Limb (tissue), 2 donors: ENCODE data around the gene SURF1.
"Not testable (repeated sequence)": the region's sequence is repeated elsewhere in the genome, so short reads cannot be mapped to it uniquely, and the experiment has no call there.

Source experiments
- DNase-seq, 2 donors: peaks; one replicate each; pipeline ENCODE4 v3.0.0-alpha.2; 2016; ENCODE audit errors: extremely low spot score in 2 of 2

SURF1 gene

DNA sequence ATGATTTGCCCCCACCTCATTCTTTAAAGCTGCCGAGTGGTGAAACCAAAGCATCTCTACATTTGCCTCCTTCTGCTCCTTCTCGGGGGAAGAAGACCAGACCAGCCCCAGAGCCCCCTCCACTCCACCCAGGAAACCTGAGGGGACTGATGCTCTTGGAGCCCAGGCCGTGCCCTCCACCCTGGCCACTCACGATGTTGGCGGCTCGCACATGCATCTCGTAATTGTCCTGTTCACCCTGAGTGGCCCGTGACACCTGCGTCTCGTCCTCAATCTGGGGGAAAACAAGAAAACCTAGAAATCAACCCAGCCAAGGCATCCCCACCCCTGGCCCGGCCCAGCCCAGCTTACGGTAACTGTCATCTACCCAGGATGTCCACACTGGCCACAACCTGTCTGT, 11.3 kb downstream of the SURF1 start:
- no peak for DNase-seq

DNA sequence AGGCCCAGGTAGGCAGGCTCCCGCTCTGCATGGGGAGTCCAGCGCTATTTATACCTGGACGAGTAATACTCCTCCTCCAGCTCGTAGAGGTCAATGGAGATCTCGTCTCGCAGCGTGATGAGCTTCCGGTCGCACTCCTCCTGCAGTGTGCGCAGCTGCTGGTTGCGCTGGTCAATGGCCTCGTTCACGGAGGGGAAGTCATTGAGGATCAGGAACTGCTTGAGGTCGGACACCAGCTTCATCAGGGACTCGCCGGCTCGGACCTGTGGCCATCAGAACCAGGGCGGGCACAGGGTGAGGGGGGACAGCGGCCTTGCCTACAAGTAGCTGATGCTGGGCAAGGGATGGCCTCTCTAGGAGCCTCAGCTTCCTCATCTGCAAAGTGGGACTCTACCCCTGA, 12.2 kb downstream of the SURF1 start:
- DNase-seq: no peak

DNA sequence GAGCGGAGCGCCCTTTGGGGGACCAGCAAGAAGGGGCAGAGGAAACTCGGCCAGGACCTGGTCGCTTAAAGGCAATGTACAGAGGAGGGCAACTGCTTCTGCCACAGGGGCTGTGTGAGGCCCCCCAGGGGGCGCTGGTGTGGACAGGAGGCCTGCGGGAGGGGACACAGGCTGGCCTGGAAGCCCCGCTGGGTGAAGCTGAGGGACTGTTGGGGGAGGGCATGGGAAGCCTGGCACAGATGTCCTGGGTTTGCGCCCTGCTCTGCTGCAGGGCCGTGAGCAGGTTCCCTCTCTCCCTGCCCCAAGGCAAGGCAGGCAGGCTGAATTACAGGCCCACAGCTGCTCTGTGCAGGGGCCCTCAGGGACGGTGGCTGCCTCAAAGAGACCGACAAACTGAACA, 13.7 kb downstream of the SURF1 start:
- DNase-seq: no peak

DNA sequence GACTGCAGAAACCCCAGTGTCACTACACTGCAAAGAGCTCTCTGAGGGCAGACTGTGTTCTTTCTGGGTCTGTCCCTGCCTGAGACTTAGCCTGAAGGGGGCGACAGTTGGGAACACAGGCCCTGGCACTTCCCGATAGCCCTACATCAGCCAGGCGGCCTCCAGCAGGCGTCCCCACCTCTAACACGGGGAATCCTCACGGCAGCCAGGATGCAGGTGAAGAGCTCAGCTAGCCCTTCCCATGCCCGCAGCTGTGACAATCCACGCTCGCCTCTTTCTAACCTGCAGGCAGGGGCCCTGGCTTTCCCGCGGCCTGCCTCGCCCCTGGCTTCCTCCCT, 14.2 kb downstream of the SURF1 start:
- no peak for DNase-seq

DNA sequence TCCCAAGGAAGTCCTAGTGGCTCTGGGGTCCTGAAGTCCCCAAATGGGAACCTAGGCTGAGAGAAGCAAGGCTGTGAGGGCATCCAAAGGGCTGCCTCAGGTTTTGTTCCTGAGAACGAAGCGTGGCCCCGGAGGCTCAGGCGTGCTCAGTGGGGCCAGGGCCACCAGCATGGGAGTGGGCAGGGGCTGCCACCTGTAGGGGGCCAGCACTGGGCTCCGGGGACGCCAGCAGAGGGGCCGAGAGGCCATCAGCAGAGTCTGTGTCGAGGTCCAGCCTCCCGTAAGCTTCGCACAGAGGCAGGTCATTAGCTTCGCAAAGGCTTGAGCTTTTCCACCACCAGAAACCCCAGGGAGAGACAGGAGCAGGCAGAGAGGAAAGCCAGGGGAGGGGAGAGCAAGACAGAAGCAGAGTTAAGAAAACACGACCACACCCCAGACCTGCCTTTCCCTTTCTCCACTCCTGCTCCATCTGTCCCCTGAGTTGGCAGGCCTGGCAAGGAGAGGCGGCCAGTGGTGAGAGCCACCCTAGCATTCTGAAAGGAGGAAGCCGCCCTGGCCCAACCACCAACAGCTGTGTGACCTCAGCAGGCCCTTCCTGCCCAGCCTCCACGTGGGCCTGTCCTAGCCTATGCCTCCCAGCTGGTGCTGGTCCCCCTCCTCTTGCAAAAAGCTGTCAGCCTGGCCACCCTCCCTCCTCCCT, 14.8 kb downstream of the SURF1 start:
- DNase-seq: no peak

DNA sequence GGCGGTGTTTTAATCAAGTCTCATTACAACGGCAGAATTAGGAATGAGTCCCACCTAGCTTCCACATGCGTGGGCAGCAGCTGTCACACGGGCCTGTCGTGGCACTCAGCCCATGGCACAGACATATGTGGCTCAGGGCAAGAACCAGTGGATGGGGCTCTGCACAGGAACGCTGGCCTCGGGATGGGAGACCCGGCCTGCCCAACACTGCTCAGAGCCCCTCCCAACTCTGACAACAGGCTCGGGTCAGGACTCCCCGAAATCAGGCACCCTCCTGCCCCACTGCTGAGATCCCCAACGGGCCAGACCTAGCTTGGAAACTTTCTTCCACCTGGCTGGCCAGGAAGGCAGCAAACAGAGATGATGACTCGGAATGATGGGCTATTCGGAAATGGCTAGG, 15.4 kb downstream of the SURF1 start:
- DNase-seq: no peak

DNA sequence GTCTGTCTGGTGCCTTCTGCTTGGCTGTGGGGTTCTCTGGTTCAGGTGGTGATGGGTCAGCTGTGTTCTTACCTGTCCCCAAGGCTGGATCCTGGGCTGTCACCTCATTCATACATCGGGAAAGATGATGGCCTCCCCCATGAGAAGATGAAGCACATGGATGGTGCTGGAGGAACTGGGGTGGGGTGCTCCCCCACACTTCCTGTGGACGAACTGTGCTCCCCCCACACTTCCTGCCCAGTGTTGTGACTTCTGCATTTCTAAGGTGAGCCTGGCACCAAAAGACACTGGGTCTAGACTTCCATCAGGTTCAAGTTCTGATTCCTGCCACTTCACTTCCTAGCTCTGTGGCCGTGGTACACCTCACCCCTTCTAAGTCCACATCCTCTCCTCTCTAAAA, 16.0 kb downstream of the SURF1 start:
- DNase-seq: no peak

DNA sequence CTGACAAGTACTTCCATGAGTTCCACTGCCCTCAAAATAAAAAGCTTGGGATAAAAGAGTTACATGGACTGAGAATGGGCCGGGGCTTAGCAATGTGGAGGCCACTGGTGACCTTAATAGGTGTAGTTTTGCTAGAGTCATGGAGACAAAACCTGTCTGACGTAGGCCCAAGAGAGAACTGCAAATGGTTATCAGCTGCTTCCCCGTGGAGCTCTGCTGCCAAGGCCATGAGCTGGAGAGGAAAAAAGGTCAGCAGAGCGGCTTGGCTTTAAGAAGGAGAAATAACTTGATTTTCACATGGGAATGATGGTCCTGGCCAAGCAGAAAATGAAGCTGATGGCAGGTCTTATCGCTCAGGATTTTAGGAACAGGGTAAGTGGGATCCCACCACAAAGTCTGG, 16.6 kb downstream of the SURF1 start:
- no peak for DNase-seq

DNA sequence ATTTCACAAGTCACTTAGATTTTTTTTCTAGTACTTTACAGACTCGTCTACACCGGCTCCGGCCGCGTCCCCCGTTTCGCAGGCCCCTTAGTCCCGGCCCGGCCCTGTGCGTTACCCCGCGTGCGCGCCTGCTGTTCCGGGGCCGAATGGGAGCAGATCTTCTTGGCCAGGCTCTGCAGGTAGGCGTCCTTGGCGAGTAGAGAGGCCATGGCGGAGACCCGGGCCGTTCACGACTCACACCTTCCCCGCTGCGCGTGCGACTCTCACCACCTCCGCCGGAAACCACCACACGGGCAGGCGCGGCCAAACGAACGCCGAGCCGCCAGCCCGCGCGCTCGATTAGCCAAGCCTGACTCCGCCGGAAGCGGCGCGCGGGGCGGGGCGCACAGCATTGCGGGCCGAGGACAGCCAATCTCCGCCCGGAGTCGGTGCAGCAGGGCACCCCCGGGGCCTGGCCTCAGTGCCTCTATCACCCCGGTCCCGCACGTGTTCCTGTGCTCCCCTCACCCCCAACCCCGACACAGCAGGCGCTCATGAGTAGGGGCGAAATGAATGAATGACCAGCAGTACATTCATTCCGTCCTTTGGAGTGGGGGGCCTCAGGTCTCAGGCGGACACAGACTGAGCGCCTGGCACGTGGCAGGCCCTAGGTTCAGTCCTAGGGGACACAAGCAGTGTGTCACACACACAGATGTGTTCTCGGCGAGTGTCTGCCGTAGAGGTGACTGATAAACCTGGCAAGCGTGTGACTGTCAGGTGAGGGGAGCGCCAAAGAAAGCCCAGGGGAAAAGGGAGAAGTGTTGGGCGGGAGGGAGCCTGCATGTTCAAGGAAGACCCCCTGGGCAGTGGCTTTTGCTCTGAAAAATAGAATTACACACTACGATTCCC, 20.1 kb downstream of the SURF1 start, which contains the start of gene SURF6:
Gene SURF6 (minus strand): TSS at position 265 of the 888 bp plus-strand sequence. CDS start 56 bp downstream, at position 209.
- peak; percentile 90 to 93 for DNase-seq

DNA sequence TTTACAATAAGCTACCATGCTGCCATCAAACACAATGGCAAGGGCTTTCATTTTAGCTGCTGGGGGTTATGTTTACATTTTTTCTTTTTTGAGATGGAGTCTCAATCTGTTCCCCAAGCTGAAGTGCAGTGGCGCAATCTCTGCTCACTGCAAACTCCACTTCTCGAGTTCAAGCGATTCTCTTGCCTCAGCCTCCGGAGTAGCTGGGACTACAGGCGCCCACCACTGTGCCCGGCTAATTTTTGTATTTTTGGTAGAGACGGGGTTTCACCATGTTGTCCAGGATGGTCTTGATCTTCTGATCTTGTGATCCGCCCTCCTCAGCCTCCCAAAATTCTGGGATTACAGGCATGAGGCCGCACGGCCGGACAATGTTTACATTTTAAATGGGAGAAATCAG, 21.4 kb downstream of the SURF1 start:
- not testable (repeated sequence) for DNase-seq

DNA sequence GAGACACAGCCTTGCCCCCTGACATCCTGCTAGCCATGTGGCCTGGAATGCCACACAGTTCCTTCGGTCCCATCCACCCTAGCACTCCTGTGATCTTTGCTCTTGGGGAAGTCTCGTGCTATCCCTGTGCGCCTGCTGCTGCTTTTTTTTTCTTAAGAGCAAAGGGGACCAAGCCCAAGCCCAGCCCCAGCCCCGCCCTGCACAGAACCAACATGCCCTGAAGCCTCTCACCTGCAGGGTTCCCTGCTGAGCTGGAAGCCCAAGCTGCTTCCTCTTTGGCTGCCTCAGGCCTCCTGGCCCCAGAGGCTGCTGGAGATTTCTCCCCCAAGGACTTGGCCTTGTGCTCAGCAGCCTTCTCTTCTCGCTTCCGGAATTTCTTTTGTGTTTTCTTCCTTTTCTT, 22.1 kb downstream of the SURF1 start:
- no peak for DNase-seq

DNA sequence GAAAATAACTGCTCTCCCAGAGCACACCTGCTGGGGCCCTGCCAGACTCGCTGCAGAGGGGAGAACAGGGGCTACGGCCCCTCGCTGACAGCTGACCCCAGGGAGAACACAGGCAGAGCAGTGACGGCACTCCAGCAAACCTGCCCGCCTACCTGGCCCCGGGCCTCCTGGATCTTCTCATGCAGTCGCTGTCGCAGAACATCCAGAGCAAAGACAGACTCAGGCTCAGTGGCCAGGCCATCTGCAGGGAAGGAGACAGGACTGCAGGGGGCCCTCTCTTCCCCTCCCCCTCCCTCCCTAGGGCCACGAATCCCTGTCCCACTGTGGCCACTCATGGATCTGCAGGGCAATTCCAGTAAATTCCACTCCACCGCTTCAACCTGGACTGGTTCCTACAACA, 22.7 kb downstream of the SURF1 start:
- DNase-seq: no peak

DNA sequence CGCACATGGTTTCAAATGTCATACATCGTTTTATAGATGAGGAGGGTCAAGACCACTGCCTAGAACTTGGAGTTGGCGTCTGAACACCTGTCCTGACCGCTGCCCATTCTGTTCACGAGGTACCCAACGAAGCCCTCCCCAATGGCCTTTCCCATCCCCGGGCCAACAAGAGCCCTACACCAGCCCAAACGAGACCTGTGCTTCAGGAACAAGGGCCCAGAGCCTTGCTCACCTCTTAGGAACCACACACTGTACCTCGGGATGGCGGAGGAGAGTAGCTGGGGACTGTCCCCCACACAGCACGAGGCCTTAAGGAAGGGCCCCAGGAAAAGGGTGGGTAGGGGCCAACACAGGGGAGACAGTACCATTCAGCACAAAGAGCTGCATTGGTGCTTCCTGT, 23.3 kb downstream of the SURF1 start:
- DNase-seq: no peak

DNA sequence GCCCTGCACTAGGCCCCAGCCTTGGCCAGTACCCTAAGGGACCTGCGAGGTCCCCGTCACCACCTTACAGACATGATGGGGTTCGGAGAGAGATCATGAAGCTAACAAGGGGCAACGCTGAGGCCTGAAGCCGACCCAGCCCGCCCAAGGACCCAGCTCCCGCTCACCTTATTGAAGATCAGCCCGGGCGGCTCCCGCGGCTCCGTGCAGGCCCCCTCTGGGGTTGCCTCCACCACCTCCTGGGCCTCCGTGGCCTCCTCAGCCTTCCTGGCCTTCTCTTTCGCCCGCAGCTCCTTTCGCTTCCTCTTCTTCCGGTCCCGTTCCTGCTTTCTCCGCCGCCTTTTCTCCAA, 23.9 kb downstream of the SURF1 start:
- no peak for DNase-seq

DNA sequence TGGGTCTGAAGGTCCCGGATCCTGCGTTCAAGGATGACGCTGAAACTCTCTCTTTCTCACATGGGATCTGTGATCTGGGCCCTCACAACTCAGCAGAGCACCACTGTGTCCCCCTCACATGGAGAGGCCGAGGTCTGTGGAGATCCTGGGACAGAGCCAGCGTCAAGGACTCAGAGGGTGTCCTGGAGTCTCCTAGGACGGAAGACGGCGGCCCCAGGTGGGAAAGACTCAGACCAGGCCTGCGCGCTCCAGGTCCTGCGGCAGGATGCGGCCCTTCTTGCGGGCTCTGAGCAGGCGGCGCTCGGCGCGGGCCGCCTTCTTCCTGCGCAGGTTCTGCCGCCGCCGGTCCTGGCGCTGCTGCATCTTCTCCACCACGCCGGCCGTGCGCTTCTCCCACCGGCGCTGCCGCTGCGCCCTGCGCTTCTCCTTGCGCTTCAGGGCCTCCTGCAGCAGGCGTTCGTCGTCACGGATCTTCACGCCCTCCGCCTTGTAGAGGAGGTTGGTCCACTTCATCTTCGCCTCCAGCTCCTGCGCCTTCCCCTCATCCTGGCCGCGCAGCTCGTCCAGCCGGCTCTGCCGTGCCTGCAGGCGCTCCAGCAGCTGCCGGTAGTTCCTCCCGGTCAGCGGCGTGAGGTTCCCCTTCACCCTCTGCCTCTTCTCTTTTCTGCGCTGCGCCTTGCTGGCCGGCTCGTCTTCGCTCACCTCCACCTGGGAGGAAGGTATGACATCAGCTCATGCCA, 24.5 kb downstream of the SURF1 start:
- DNase-seq: no peak

DNA sequence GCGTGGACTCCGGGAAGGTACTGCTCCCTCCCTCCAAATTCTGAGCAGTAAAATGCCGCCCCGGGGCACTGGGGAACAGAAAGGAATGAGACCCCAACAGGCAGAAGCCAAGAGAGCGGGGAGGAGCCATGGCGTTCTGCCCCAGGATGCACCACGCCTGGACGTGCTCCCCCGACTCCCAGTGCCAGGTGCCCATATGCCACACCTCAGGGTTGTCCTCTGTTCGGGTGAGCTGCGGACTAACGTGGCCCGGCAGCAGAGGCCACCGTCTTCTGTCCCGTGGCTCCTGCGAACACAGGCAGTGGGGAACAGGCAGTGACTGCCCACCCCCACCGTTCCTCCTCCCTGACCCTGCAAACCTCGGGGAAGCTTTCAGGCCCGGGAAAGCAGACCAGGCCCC, 25.1 kb downstream of the SURF1 start:
- DNase-seq: no peak

DNA sequence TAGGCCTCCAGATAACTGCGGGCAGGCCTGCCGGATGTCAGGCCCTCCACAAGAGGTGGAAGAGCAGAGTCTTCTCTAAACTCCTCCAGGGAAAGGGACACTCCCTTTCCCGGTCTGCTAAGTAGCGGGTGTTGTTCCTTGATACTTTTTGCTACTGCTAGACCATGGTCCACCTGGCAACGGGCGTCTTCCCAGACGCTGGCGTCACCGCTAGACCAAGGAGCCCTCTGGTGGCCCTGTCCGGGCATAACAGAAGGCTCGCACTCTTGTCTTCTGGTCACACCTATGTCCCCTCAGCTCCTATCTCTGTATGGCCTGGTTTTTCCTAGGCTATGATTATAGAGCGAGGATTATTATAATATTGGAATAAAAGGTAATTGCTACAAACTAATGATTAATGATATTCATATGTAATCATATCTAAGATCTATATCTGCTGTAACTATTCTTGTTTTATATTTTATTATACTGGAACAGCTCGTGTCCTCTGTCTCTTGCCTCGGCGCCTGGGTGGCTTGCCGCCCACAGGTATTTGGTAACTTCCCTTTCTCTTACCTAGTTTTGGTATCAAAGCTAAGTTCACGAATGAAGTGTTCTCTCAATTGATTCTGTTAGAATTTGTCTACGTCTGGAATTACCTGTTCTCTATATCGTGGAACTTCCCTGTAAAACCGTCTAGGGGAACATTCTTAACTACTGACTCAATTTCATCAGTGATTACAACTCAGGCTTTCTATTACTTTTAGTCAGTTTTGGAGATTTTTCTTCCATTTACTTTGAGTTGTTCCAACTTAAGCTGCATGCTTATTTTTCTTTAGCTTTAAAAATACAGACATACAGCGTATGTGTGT, 26.8 kb downstream of the SURF1 start:
- DNase-seq: not testable (repeated sequence)

DNA sequence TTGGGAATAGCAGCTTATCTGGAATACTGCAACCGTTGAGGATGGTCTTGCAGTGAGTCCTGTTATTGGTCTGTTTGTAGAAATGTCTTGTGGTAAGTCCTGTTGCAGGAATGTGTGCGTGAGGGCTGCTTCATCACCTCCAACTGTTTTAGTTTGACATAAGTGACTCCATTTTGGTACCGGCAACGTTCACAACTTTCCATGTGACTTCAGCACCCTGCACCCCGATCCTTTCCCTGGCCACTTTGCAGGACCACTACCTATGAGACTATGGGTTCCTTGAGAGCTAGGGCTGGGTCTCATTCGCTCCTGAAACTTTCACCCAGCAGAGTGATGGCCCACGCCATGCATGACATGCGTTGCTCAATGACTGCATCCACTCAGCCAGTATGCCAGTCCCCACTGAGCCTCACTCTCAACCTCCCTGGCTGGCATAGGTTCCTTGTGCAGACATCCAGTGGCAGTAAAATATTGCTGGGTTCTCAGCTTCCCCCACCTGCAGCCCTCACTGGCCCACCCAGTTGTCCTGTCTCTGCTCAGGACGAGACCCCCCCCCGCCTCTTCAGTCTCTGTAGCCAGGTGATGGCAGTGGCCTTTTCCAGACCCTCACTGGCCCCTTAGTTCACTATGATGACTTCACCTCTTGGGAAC, 28.3 kb downstream of the SURF1 start:
- DNase-seq: no peak

DNA sequence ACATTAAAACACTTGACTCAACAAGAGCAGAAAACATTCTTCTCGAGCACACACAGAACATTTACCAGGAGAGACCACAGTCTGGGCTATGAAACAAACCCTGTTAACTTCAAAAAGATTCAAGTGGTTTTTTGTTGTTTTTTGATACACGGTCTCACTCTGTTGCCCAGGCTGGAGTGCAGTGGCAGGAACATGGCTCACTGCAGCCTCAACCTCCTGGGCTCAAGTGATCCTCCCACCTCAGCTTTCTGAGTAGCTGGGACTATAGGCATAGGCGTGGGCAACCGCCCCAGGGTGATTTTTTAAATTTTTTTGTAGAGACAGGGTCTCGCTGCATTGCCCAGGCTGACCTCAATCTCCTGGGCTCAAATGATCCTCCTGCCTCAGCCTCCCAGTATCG, 29.3 kb downstream of the SURF1 start:
- DNase-seq: not testable (repeated sequence)

DNA sequence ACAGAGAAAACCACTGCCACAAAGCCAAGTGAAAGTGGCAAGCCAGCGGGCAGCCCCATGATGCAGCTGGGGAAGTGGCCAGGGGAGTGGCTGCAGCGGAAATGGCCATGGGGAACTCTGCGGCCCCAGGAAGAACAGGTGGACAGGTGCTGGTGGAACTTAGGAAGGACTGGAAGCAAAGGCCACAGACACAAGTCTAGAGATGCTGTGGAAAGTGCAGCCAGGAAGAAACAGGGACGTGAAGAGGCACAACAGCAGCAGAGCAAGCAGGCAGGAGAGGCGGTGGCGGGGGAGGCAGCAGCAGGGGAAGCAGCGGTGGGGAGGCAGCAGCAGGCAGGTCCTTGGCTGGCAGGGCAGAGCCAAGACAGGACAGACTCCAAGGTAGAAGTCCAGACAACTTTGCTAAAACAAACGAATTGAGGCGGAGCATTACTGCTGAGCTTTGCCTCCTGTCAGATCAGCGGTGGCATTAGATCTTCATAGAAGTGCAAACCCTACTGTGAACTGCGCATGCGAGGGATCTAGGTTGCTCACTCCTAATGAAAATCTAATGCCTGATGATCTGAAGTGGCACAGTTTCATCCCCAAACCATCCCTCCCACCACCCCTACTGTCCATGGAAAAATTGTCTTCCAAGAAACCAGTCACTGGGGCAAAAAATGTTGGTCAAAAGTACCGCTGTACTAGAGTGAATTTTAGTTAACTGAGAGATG, 32.1 kb downstream of the SURF1 start:
- DNase-seq: no peak
